NCI-H82 treated with DMSO at 0.1 percent for 48 hours (cell line): ENCODE measurements around the gene CGN.

Source experiments
- DNase-seq: peaks from one replicate; lab custom pipeline; 2025; ENCODE audit not compliant: unreplicated experiment; lab: John Stamatoyannopoulos, UW

Gene CGN

GRCh38 chr1:151499365-151499764 lies 11.8 kb upstream of the CGN start:
- no peak for DNase-seq

GRCh38 chr1:151499930-151500329 lies 11.3 kb upstream of the CGN start:
- DNase-seq: no peak

GRCh38 chr1:151501474-151501873 lies 9.7 kb upstream of the CGN start:
- no peak for DNase-seq

GRCh38 chr1:151502035-151502700 lies 9.0 kb upstream of the CGN start:
- DNase-seq: no peak

- DNase-seq: no peak
These were observed 8.1 kb upstream of the CGN start for GRCh38 chr1:151502859-151503780.

- no peak for DNase-seq
These were observed 6.9 kb upstream of the CGN start for GRCh38 chr1:151504252-151504651.

- DNase-seq: no peak
These were observed 6.4 kb upstream of the CGN start for GRCh38 chr1:151504759-151505158.

GRCh38 chr1:151508833-151509232 lies 2.4 kb upstream of the CGN start:
- no peak for DNase-seq

GRCh38 chr1:151509350-151510019 lies 1.7 kb upstream of the CGN start:
- DNase-seq: no peak

GRCh38 chr1:151510020-151510405 lies 1.2 kb upstream of the CGN start:
- no peak for DNase-seq

GRCh38 chr1:151510614-151510956 lies 602 bp upstream of the CGN start:
- no peak for DNase-seq

- peak; percentile 30 for DNase-seq
These were observed 539 bp downstream of the CGN start for GRCh38 chr1:151511636-151512215.

- DNase-seq: no peak
These were observed 1.1 kb downstream of the CGN start for GRCh38 chr1:151512326-151512725.

- no peak for DNase-seq
These were observed 1.8 kb downstream of the CGN start for GRCh38 chr1:151512801-151513625.

GRCh38 chr1:151513626-151514121 lies 2.5 kb downstream of the CGN start:
- no peak for DNase-seq

- no peak for DNase-seq
These were observed 3.2 kb downstream of the CGN start for GRCh38 chr1:151514366-151514765.

- DNase-seq: no peak
These were observed 4.1 kb downstream of the CGN start for GRCh38 chr1:151515265-151515664.

GRCh38 chr1:151516031-151516511 lies 4.9 kb downstream of the CGN start:
- no peak for DNase-seq

- DNase-seq: no peak
These were observed 7.2 kb downstream of the CGN start for GRCh38 chr1:151518431-151518830.

GRCh38 chr1:151518936-151519335 lies 7.7 kb downstream of the CGN start:
- DNase-seq: no peak
